ENCODE data around the gene CTNND2.

CTNND2 gene

DNA sequence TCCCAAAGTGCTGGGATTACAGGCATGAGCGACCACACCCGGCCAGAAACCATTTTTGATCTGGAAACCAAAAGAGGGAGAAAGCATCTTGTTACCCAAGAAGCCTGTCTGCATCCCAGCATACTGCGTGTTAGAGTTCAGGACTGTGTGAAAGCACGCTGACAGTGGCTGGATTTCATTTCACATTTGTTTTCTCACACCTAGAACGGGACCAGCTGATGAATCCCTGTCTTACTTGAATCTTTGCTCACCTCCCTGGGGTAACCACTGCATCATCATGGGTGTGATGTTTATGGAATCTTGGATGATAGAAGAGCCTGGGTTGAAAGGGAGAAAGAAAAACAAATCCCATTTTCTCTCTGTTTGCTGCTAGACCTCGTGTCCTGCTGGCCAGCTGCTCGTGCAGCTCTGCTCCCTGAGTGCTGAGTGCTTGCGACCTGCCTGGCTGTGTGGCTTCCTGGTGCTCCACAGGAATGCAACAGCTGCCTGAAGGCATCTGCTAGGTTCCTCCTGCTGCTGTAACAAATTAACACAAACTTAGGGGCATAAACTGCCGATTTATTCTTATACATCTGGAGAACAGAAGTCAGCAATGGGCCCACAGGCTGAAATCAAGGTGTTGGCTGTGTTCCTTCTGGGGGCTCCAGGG lies 764.9 kb downstream of the CTNND2 start:
- ChIA-PET POLR2A (no interaction called here), CTCF (interaction anchor here (1.5 kb wide), 1 partner anchor 17 kb away, joined by 4 read pairs; no protein-coding TSS in a partner anchor)
- TF ChIP-seq, protein P1, sequence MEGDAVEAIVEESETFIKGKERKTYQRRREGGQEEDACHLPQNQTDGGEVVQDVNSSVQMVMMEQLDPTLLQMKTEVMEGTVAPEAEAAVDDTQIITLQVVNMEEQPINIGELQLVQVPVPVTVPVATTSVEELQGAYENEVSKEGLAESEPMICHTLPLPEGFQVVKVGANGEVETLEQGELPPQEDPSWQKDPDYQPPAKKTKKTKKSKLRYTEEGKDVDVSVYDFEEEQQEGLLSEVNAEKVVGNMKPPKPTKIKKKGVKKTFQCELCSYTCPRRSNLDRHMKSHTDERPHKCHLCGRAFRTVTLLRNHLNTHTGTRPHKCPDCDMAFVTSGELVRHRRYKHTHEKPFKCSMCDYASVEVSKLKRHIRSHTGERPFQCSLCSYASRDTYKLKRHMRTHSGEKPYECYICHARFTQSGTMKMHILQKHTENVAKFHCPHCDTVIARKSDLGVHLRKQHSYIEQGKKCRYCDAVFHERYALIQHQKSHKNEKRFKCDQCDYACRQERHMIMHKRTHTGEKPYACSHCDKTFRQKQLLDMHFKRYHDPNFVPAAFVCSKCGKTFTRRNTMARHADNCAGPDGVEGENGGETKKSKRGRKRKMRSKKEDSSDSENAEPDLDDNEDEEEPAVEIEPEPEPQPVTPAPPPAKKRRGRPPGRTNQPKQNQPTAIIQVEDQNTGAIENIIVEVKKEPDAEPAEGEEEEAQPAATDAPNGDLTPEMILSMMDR (IDR thresholded peaks at IDR 0.05; ENCODE audit: control extremely low read depth, extremely low read depth, low read depth, missing control alignments), result no peak
- no peak for DNase-seq (ENCODE audit: extremely low spot score)

DNA sequence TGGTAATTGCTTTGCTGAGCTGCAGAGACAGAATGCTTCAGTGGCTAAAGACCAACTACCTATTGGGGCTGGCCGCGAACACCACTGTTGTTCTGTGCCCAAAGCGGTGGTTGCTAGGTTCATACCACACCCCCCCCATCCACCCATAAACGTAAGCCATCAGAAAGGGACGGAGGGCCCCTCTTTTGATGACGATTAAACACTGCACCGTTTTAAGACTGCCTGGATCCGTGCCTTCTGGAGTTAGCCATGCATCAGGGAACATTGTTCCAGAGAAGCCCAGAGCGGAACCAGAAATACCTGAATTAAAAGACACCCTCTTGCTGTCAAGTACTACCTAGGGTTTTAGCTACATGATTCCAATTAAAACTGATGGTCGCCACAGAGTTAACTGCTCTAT lies 774.1 kb downstream of the CTNND2 start:
- ChIA-PET CTCF (interaction anchor here (1.4 kb wide), 1 partner anchor 60 kb away, joined by 4 read pairs; no protein-coding TSS in a partner anchor), POLR2A (no interaction called here)
- TF ChIP-seq, protein P1 (IDR thresholded peaks at IDR 0.05; ENCODE audit: control extremely low read depth, extremely low read depth, low read depth, missing control alignments), result no peak
- DNase-seq (ENCODE audit: extremely low spot score), result no peak

DNA sequence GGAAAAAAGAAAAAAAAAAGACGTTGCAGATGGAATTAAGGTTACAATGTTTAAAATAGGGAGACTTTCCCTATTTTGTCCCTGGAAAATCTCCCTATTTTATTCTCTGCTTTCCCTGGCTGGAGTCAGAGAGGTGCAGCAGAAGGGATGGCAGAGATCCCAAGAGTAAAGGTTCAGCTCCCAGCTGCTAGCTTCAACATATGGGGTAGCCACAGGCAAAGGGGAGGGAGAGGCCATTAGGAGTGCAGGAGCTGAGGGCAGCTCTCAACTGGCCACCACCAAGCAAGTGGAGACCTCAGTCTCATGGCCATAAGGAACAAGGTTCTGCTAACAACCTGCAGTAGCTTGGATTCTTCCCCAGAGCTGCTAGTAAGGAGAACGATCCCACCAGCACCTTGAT lies 776.2 kb downstream of the CTNND2 start:
- no peak for DNase-seq (ENCODE audit: extremely low spot score)
- TF ChIP-seq, protein P1 (IDR thresholded peaks at IDR 0.05; ENCODE audit: control extremely low read depth, extremely low read depth, low read depth, missing control alignments), result no peak
- POLR2A ChIA-PET, result no interaction called here
- CTCF ChIA-PET, result interaction anchor here (0.8 to 1.5 kb wide), 3 partner anchors 10 to 29 kb away, joined by 3 to 5 read pairs (median 3); no protein-coding TSS in a partner anchor

DNA sequence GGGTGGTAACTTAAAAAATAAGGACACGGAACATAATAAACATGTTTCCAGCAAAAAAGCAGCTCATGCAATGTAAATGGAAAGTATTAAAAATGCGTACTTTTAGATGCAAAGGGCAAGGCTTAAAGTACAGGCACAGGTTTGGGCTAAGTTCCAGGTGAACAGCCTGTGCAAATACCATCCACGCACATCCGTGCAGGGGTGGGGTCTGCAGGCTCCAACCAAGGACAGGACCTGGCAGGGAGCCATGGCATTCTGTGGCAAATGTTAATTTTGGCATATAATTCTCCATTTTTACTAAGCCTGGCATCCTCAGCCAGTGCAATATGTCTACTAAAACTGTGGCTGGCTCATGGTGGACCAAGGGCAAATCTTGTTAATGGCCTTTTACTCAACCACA lies 777.4 kb downstream of the CTNND2 start:
- DNase-seq (ENCODE audit: extremely low spot score), result no peak
- CTCF ChIA-PET, result interaction anchor here (1.1 kb wide), 1 partner anchor 28 kb away, joined by 3 read pairs; no protein-coding TSS in a partner anchor
- TF ChIP-seq, protein P1 (IDR thresholded peaks at IDR 0.05; ENCODE audit: control extremely low read depth, extremely low read depth, low read depth, missing control alignments), result no peak
- POLR2A ChIA-PET, result no interaction called here

DNA sequence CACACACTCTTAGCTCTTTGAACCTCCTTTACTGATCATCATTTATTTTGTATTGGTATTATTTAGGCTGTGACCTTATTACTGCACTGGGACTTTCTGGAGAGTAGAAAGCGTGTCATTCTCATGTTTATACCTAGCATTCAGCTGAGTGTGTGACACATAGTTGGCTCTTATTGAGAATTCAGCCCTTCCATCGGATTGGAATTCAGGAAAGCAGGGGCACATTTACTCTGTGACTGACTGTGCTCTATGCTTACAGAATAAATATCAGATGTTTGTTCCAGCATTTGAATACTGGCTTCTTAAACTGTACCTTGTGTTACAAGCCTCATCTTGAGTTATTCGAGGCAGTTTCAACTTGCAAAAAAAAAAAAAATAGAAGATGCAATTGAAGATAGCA lies 782.4 kb downstream of the CTNND2 start:
- TF ChIP-seq, protein P1 (IDR thresholded peaks at IDR 0.05; ENCODE audit: control extremely low read depth, extremely low read depth, low read depth, missing control alignments), result no peak
- DNase-seq (ENCODE audit: extremely low spot score), result no peak
- ChIA-PET CTCF (interaction anchor here (1.3 kb wide), 1 partner anchor 17 kb away, joined by 4 read pairs; no protein-coding TSS in a partner anchor), POLR2A (no interaction called here)

DNA sequence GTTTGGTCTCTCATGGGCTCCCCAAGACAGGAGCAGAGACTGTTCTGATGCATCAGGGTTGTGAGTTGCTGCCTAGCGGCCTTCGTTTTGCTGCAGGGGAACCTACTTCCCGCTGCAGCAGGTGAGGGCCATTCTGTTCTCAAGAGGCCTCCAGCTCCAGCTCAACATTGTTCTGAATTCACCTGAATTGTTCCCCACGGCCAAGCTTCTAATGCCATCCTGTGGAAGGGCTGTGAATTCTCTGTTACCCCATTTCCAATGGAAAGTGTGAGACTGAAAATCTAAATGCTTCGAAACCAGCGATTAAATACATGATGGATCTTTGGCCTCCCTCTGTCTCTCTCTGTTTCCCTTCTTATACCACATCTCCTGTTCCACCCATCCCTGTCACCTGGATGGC lies 794.1 kb downstream of the CTNND2 start:
- CTCF ChIA-PET, result interaction anchor here (0.8 to 1.3 kb wide), 2 partner anchors 9 to 657 kb away, joined by 3 to 4 read pairs; no protein-coding TSS in a partner anchor
- POLR2A ChIA-PET, result no interaction called here
- TF ChIP-seq, protein P1 (IDR thresholded peaks at IDR 0.05; ENCODE audit: control extremely low read depth, extremely low read depth, low read depth, missing control alignments), result no peak
- DNase-seq (ENCODE audit: extremely low spot score), result no peak
